ENCODE data around the gene HGFAC.
"Not testable (repeated sequence)": the region's sequence is repeated elsewhere in the genome, so short reads cannot be mapped to it uniquely, and the experiment has no call there.

HGFAC gene

GRCh38 chr4:3441501-3442459 lies at the start of gene HGFAC:
HGFAC (plus strand) TSS chr4:3441968; CDS start chr4:3442002, 34 bp downstream.
- DNase-seq: no peak

GRCh38 chr4:3392321-3392720 lies 49.4 kb upstream of the HGFAC start:
- DNase-seq: no peak

- no peak for DNase-seq
Observed at GRCh38 chr4:3393171-3393570, 48.6 kb upstream of the HGFAC start.

GRCh38 chr4:3396600-3396999 lies 45.2 kb upstream of the HGFAC start:
- DNase-seq: no peak

- no peak for DNase-seq
Observed at GRCh38 chr4:3397128-3397527, 44.6 kb upstream of the HGFAC start.

- DNase-seq: no peak
Observed at GRCh38 chr4:3399277-3400194, 42.2 kb upstream of the HGFAC start.

- no peak for DNase-seq
Observed at GRCh38 chr4:3401436-3402171, 40.2 kb upstream of the HGFAC start.

- DNase-seq: no peak
Observed at GRCh38 chr4:3402491-3403347, 39.0 kb upstream of the HGFAC start.

GRCh38 chr4:3403348-3403906 lies 38.3 kb upstream of the HGFAC start:
- DNase-seq: no peak

GRCh38 chr4:3404546-3404945 lies 37.2 kb upstream of the HGFAC start:
- no peak for DNase-seq

- no peak for DNase-seq
Observed at GRCh38 chr4:3405176-3405575, 36.6 kb upstream of the HGFAC start.

GRCh38 chr4:3406021-3406420 lies 35.7 kb upstream of the HGFAC start:
- no peak for DNase-seq

- DNase-seq: no peak
Observed at GRCh38 chr4:3406431-3406830, 35.3 kb upstream of the HGFAC start.

GRCh38 chr4:3407171-3407771 lies 34.5 kb upstream of the HGFAC start:
- peak; percentile 82 for DNase-seq

GRCh38 chr4:3407930-3408792 lies 33.6 kb upstream of the HGFAC start:
- no peak for DNase-seq

- no peak for DNase-seq
Observed at GRCh38 chr4:3408793-3409330, 32.9 kb upstream of the HGFAC start.

GRCh38 chr4:3409571-3410091 lies 32.1 kb upstream of the HGFAC start:
- no peak for DNase-seq

GRCh38 chr4:3410401-3411135 lies 31.2 kb upstream of the HGFAC start:
- no peak for DNase-seq

GRCh38 chr4:3411190-3411589 lies 30.6 kb upstream of the HGFAC start:
- not testable (repeated sequence) for DNase-seq

All from eye (tissue), 1 donor.